HG03196 (cell line): ENCODE measurements around the gene SLC22A6.

Experiments
- ATAC-seq: cut with Tn5 transposase; IDR thresholded peaks from one replicate; pipeline ENCODE4 v1.9.1; 2021; ENCODE audit not compliant: unreplicated experiment

SLC22A6 gene, protein sequence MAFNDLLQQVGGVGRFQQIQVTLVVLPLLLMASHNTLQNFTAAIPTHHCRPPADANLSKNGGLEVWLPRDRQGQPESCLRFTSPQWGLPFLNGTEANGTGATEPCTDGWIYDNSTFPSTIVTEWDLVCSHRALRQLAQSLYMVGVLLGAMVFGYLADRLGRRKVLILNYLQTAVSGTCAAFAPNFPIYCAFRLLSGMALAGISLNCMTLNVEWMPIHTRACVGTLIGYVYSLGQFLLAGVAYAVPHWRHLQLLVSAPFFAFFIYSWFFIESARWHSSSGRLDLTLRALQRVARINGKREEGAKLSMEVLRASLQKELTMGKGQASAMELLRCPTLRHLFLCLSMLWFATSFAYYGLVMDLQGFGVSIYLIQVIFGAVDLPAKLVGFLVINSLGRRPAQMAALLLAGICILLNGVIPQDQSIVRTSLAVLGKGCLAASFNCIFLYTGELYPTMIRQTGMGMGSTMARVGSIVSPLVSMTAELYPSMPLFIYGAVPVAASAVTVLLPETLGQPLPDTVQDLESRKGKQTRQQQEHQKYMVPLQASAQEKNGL

DNA sequence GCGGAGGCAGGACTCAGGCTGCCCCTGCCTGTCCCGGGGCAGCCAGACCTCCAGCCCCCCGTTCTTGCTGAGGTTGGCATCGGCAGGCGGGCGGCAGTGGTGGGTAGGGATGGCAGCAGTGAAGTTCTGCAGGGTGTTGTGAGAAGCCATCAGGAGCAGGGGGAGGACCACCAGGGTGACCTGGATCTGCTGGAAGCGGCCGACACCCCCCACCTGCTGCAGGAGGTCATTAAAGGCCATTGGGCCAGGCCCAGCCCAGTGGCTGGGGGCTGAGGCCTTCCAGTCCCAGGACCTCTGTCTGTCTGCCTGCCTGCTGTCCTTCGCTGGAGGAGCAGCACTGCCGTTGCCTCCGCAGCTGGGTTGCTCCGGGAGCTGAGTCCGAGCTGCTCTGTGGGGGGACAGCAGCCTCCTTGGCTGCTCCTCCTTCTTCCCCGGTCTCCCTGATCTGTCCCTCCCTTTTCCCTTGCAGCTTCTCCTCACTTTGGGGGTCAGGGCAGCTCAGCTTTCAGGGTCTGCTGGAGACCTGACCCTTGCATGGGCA lies at the start of gene SLC22A6:
Gene SLC22A6 (minus strand): TSS at position 517 of the 541 bp plus-strand sequence. CDS start 277 bp downstream, at position 240.
- ATAC-seq = no peak

- no peak for ATAC-seq
Measured at GRCh38 chr11:63032457-63032856, 47.7 kb upstream of the SLC22A6 start.

DNA sequence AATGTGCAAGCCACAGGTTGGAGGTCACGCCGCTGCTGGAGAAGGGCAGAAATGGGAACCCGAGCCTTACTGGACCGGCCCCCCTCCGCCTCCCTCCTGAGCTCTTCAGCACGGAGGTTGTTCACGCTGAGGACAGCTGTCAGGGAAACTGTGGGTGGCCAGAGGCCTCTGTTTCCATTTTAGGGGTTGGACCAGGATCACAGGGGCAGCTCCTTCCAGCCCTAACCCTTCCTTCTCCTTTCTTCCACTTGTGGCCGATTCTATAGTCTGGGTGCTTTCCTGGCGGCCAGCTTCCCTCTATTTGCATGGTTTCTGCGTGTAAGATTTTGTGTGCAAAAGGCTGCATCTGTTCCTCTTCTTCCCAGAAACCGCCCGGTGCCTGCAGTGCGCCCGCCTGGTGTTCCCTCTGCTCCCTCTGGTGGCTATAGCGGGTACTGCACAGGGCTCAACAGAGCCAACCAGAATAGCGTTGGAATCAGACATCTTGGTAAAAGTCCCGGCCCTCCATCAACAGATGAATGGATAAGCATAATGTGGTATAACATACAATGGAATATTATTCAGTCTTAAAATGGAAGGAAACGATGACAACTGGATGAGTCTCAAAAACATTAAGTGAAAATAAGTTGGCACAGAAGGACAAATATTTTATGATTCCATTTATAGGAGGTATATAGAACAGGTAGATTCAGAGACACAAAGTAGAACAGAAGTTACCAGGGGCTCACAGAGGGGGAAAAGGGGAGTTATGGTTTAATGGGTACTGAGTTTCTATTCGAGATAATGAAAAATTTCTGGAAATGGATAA lies 39.3 kb upstream of the SLC22A6 start:
- no peak for ATAC-seq

GRCh38 chr11:63023222-63023814 lies 38.6 kb upstream of the SLC22A6 start:
- no peak for ATAC-seq

- no peak for ATAC-seq
Measured at GRCh38 chr11:63022441-63022840, 37.7 kb upstream of the SLC22A6 start.

DNA sequence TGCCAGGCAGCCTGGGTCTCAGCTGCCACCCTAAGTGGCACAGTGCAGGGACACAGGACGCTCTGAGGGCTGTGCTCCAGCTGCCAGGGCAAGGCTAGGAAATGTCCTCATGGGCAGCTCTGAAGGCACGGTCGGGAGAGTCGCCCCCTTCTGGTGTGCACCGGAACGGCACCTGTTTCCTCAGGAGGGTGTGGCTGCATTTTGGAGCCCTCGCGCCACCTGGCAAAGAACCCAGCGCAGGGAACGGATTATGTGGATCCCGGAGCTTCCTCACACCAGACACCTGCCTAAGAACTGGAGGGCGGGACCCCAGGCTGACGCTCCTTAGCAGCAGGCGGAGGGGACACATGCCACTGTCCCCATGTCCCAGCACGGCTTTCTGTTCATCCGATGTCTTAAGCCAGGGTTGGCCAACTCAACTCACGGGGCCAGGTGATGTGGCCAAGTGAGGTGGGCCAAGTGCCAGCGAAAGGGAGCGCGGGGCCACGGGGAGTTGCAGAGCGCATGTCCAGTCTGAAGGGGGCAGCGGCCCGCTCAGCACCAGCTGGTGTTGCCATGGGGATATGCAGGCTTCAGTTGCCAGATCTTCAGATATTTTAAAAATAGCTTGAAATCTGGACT lies 36.0 kb upstream of the SLC22A6 start:
- no peak for ATAC-seq

DNA sequence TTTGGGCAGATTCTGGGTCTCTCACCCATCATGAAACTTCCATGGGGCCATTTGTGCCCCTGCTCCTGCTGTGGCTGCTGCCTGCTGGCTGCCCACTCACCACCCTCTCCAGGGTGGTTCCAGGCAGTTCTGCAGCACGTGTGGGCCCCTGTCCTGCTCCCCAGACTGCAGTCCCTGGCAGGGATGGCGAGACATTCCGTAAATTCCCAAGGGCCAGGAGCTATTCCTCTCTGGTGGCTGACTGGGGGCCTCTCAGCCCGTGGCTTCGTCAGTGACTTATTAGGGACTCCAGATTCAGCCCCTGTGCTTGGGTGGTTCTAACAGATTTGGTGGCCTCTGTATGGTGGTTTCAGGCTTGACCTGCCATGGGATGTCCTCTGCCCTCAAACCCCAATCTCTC lies 34.7 kb upstream of the SLC22A6 start:
- no peak for ATAC-seq

DNA sequence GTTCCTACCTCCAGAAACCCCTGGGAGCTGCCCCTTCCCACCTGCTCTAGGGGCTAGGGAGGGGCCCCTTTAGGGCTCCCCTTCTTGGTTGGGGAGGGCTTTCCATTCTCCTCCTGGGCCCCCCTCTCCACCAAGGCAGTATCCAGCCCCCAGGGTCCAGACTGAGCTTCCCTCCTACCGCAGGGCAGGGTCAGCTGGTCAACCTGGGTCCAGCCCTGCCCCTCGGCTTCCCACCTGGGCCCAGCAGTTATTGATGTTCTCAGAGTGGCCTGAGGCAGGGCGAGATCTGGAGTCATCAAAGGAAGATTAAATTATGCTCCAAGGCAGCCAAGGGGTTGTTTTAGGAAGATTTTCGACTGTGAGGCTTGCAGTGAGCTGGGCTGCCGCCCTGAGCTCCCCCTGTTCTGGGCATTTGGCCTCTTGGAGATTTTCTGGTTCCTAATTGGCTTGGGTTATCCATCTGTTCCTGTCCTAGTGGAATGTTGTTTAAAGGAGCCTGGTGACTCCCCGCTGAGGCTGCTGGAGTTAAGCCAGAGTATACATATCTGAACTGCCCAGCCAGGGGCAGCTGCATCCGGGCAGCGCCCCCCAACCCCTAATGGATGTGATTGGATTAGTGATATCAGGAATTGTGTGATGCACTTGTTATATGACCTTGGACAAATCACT lies 32.7 kb upstream of the SLC22A6 start:
- no peak for ATAC-seq

- no peak for ATAC-seq
Measured at GRCh38 chr11:63015521-63016215, 30.9 kb upstream of the SLC22A6 start, which contains the start of gene SLC22A8. TSS of gene SLC22A8 (minus strand) at chr11:63015841. CDS start at chr11:63014958, 883 bp downstream.

DNA sequence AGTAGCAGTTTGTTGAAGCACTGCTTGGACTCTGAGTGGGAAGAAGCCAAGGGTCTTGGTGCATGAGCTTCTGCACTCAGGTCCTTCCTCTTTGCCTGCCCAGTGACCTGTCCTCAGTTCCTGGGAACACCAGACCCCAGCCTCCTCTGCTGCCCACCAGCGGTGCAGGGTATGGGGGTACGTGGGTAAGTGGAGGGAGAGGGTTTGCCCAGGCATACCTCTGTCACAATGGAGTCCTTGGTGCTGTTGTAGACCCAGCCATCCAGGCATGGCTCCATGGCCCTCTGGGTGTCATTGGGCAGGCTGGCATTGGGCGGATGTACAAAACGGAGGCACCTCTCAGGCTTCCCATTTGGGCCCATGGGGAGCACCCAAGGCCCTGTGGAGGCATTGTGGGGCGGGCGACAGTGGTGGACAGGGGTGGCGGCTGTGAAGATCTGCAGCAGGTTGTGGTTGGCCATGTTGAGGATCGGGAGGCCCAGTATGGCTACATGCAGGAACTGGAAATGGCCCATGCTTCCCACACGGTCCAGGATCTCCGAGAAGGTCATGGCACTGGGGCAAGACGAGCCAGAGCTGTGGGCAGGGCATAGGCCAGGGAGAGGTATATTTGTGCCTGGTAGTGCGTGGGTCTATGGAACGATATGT lies 29.8 kb upstream of the SLC22A6 start:
- no peak for ATAC-seq

DNA sequence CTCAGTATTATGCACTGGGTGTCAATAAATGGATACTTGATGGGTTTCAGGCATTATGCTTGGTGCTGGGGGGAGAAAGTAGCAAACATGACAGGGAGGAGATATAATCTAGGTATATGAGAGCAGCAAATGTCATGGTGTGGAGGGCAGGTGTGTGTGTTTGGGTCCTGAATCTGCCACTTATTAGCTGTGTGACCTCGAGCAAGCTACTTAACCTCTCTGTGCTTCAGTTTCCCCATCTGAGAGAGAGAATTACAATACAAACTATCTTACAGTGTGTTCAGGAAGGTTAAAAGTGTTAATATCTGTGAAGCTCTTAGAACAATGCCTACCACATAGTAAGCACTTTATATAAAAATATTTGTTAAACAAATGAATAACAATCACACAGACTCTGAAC lies 28.1 kb upstream of the SLC22A6 start:
- ATAC-seq = no peak

DNA sequence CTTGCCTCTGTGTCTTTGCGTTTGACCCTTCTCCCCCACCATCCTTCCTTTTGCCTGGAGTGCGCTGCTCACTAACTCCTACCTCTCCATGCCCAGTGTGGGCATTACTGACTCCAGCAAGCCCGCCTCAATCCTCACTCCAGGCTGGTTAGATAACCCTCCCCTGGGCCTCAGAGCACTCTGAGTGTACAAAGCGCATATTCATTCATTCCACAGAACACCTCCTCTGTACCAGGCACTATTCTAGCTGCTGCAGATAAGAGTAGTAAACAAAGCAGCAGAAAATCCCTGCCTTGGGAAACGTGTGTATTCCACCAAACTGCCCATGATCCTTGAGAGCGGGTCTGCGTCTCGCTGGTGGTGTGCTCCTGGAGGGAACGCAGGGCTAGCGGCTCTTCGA lies 27.7 kb upstream of the SLC22A6 start:
- no peak for ATAC-seq

GRCh38 chr11:63010934-63011439 lies 26.2 kb upstream of the SLC22A6 start:
- no peak for ATAC-seq

GRCh38 chr11:63007920-63008319 lies 23.2 kb upstream of the SLC22A6 start:
- ATAC-seq = no peak

- ATAC-seq = no peak
Measured at GRCh38 chr11:63001456-63001855, 16.7 kb upstream of the SLC22A6 start.

DNA sequence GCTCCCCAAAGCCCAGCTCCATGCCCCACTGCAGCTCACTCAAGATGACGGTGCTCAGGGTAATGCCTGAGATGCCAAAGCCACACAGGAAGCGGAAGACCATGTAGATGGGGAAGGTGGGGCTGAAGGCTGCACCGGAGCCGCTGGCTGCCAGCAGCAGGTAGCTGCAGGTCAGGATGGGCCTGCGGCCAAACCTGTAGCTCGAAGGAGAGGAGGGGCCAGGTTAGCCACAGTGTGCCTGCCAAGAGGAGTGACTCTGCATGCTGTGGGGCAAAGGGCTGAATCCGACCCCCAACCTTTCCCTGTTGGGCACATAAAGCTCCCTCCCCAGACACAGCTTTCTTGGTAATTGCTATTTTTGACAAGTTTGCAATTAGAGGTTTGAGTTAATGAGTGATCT lies 14.9 kb upstream of the SLC22A6 start:
- ATAC-seq = no peak

DNA sequence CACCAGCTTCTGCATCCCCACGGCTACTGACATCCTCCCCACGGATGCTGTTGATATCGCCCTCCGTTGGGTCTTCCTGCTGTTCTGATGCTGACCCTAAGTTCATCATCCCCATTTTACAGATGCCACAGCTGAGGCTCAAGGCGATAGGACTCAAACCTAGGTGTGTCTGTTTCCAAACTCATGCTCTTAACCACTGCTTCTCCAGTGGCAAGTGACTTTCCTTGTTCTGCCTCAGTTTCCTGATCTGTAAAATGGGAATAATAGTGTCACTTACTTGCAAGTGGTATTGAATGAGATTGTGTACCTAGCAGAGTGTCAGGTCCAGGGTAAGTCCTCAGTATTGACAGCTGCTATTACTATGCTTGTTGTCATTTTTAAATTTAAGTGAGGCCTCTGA lies 14.4 kb upstream of the SLC22A6 start:
- ATAC-seq = no peak

GRCh38 chr11:62996271-62996670 lies 11.5 kb upstream of the SLC22A6 start:
- no peak for ATAC-seq

DNA sequence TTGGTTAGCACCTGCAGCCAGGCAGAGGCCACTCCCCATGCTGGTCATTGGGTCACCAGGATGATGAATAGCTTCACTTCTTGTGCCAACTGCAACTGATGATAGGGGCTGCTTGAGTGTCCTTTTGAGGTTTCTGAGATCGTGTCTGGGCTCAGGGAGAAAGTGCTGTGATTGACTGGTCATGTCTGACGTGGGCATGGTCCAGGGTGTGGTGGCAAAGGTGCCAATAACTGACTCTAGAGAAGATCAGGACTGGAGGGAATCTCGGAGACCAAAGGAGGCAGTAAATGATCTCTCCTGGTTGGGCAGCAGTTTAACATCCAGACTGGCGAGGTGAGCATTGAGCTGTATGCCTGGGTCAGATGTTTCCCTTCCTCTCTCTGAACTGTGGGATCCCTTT lies 10.0 kb upstream of the SLC22A6 start:
- ATAC-seq = no peak
